ENCODE measurements around the gene ACAA1.

ACAA1 gene

DNA sequence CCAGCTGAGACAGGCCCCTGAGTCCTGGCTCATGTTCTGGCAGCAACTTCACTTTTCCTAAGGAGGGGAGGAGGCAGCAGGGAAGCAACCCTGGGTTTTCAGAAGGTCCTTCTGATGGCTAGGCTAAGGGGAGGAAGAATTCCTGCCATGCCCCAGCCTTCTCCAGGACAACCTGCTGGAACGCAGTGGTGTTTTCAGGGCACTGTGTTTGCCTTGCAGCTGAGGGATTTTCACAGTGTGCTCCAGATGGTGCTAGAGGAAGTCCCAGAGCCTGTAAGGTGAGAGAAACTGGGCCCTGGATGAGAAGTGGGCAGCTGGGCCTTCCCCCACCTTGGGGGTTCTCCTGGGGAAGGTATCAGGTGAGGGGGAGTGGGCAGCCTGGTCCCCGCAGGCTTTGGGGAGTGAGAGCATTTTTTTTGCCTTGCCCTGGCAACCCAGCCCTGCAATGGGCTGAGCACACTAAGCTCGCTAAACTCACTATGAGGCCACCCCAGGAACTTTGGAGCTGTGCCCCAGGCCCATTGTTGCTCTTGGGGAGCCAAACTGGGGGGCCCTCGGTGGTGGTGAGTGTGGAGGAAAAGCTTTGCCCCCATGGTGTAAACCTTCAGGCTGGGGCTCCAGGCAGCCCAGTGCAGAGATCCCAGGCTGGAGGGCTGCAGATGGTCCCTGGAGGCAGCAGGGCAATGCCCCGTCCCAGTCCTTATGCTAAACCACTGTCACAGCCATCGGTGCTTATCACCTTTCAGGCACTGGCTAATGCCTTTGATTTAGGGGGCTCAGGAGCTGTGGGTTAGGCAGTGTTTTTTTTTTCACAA, 41.1 kb downstream of the ACAA1 start:
- H4K5ac ChIP-seq (ENCODE audit: low read length): no peak overlapping the region
- no peak overlapping the region for H3K27ac ChIP-seq (ENCODE audit: low read depth, low read length)
- H3K4me3 ChIP-seq (ENCODE audit: low read length): no peak overlapping the region
- no peak overlapping the region for H2AK5ac ChIP-seq (ENCODE audit: low read length)
- H4K8ac ChIP-seq (ENCODE audit: low read depth, low read length): no peak overlapping the region
- H3K4me2 ChIP-seq (ENCODE audit: low read length): no peak overlapping the region
- H3K27me3 ChIP-seq (ENCODE audit: insufficient read depth, low read length, poor library complexity): no peaks in the 10 kb centered on the region
- no peak overlapping the region for H2BK5ac ChIP-seq (ENCODE audit: low read length)
- no peak overlapping the region for H2BK15ac ChIP-seq (replicated peaks; ENCODE audit: low read depth)
- H3K56ac ChIP-seq (ENCODE audit: low read length): no peak overlapping the region
- H3K79me2 ChIP-seq (ENCODE audit: control insufficient read depth, insufficient read depth, low read length): no peaks in the 10 kb centered on the region
- no peak for DNase-seq
- H3K36me3 ChIP-seq (ENCODE audit: control insufficient read depth, insufficient read depth, low read length): no peaks in the 10 kb centered on the region
- no peak overlapping the region for H3K23ac ChIP-seq (ENCODE audit: low read length)
- H3K9ac ChIP-seq (ENCODE audit: low read length): no peak overlapping the region
- no peak overlapping the region for H2BK120ac ChIP-seq (ENCODE audit: low read depth, low read length)
- H3K79me1 ChIP-seq (ENCODE audit: low read length): no peaks in the 10 kb centered on the region
- H3K4ac ChIP-seq (ENCODE audit: low read depth, low read length): no peak overlapping the region
- WGBS (ENCODE audit: extremely low coverage, insufficient coverage, low lambda C conversion rate): no CpG with 5 or more reads among the region's 6 CpGs
- peaks cover 4% of the 10 kb centered on the region for H3K4me1 ChIP-seq (ENCODE audit: control insufficient read depth, low read depth, low read length)
- H3K18ac ChIP-seq (ENCODE audit: low read length): no peak overlapping the region

DNA sequence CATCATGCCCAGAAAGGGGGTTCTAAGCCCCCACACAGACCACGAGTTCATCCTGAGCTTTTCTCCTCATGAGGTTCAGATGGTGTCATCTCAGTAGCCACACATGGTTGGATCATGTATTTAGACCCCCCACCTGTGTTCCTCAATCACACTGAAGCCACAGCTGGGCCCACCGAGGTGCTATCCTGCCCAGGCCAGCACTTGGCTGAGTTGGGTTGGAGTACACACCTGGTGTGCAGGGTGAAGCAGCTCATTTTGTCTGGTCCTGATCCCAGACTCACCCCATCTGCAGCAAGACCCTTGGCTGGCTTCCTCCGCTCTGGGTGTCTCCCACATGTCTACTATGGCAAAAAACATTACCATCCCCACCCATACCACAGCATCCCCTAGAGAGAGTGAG, 41.9 kb downstream of the ACAA1 start:
- Histone ChIP-seq H2AK5ac (ENCODE audit: low read length) (no peak overlapping the region), H2BK120ac (ENCODE audit: low read depth, low read length) (no peak overlapping the region), H3K79me1 (ENCODE audit: low read length) (no peaks in the 10 kb centered on the region), H3K4me3 (ENCODE audit: low read length) (no peak overlapping the region), H3K79me2 (ENCODE audit: control insufficient read depth, insufficient read depth, low read length) (no peaks in the 10 kb centered on the region), H2BK15ac (replicated peaks; ENCODE audit: low read depth) (no peak overlapping the region), H4K5ac (ENCODE audit: low read length) (no peak overlapping the region), H4K8ac (ENCODE audit: low read depth, low read length) (no peak overlapping the region), H3K56ac (ENCODE audit: low read length) (no peak overlapping the region), H3K23ac (ENCODE audit: low read length) (no peak overlapping the region), H3K36me3 (ENCODE audit: control insufficient read depth, insufficient read depth, low read length) (no peaks in the 10 kb centered on the region), H3K27me3 (ENCODE audit: insufficient read depth, low read length, poor library complexity) (no peaks in the 10 kb centered on the region), H3K4me2 (ENCODE audit: low read length) (no peak overlapping the region), H3K9ac (ENCODE audit: low read length) (no peak overlapping the region), H3K4me1 (ENCODE audit: control insufficient read depth, low read depth, low read length) (peaks cover 4% of the 10 kb centered on the region), H2BK5ac (ENCODE audit: low read length) (no peak overlapping the region), H3K18ac (ENCODE audit: low read length) (no peak overlapping the region), H3K27ac (ENCODE audit: low read depth, low read length) (no peak overlapping the region), H3K4ac (ENCODE audit: low read depth, low read length) (no peak overlapping the region)
- WGBS (ENCODE audit: extremely low coverage, insufficient coverage, low lambda C conversion rate): no CpG with 5 or more reads among the region's 3 CpGs
- DNase-seq: no peak

DNA sequence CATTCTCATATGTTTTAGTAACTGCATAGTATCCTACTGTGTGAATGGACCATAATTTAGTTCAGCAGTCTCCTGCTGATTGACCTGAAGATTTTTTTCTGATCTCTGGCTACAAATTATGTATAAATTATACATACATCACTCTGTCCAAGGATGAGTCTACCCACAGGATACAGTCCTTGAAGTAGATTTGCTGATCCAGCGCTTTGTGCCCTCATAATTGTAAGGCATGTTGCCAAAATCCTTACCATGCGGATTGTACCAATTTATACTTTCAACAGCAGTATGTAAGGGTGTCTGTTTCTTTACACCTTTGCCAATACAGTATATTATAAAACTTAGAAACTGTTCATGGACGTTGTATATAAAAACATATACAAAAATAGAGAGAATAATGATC, 46.5 kb downstream of the ACAA1 start:
- Histone ChIP-seq H3K4me3 (ENCODE audit: low read length) (no peak overlapping the region), H3K4me2 (ENCODE audit: low read length) (no peak overlapping the region), H3K4me1 (ENCODE audit: control insufficient read depth, low read depth, low read length) (no peaks in the 10 kb centered on the region), H3K79me1 (ENCODE audit: low read length) (no peaks in the 10 kb centered on the region), H2BK5ac (ENCODE audit: low read length) (no peak overlapping the region), H2AK5ac (ENCODE audit: low read length) (no peak overlapping the region), H3K36me3 (ENCODE audit: control insufficient read depth, insufficient read depth, low read length) (no peaks in the 10 kb centered on the region), H2BK120ac (ENCODE audit: low read depth, low read length) (no peak overlapping the region), H4K8ac (ENCODE audit: low read depth, low read length) (no peak overlapping the region), H3K23ac (ENCODE audit: low read length) (no peak overlapping the region), H3K27ac (ENCODE audit: low read depth, low read length) (no peak overlapping the region), H3K18ac (ENCODE audit: low read length) (no peak overlapping the region), H3K9ac (ENCODE audit: low read length) (no peak overlapping the region), H3K56ac (ENCODE audit: low read length) (no peak overlapping the region), H2BK15ac (replicated peaks; ENCODE audit: low read depth) (no peak overlapping the region), H3K27me3 (ENCODE audit: insufficient read depth, low read length, poor library complexity) (no peaks in the 10 kb centered on the region), H3K4ac (ENCODE audit: low read depth, low read length) (no peak overlapping the region), H3K79me2 (ENCODE audit: control insufficient read depth, insufficient read depth, low read length) (no peaks in the 10 kb centered on the region), H4K5ac (ENCODE audit: low read length) (no peak overlapping the region)
- DNase-seq: no peak
- WGBS (ENCODE audit: extremely low coverage, insufficient coverage, low lambda C conversion rate): no CpG with 5 or more reads among the region's 3 CpGs

DNA sequence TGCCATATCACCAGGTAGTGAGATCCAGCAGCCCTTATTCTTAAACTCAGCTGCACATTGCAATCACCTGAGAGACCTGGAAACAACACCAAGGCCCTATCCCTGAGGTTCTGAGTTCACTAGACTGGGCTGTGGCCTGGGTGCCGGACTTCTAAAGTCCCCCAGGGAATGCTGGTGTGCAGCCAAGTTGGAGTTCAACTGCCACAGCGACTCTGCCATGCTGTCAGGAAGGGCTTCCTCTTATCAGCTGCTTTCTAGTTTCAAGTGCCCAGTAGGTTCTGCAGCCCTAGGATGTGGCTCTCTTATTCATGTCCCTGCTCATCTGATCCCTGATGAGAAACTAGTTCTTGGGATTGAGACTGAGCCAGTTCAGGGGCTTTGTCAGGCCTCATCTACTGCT, 47.8 kb downstream of the ACAA1 start:
- Histone ChIP-seq H3K4ac (ENCODE audit: low read depth, low read length) (no peak overlapping the region), H3K79me1 (ENCODE audit: low read length) (no peaks in the 10 kb centered on the region), H3K9ac (ENCODE audit: low read length) (no peak overlapping the region), H2BK15ac (replicated peaks; ENCODE audit: low read depth) (no peak overlapping the region), H3K27me3 (ENCODE audit: insufficient read depth, low read length, poor library complexity) (no peaks in the 10 kb centered on the region), H4K8ac (ENCODE audit: low read depth, low read length) (no peak overlapping the region), H2BK5ac (ENCODE audit: low read length) (no peak overlapping the region), H3K23ac (ENCODE audit: low read length) (no peak overlapping the region), H2AK5ac (ENCODE audit: low read length) (no peak overlapping the region), H3K4me3 (ENCODE audit: low read length) (no peak overlapping the region), H3K4me1 (ENCODE audit: control insufficient read depth, low read depth, low read length) (no peaks in the 10 kb centered on the region), H3K27ac (ENCODE audit: low read depth, low read length) (no peak overlapping the region), H3K79me2 (ENCODE audit: control insufficient read depth, insufficient read depth, low read length) (no peaks in the 10 kb centered on the region), H2BK120ac (ENCODE audit: low read depth, low read length) (no peak overlapping the region), H3K4me2 (ENCODE audit: low read length) (no peak overlapping the region), H3K18ac (ENCODE audit: low read length) (no peak overlapping the region), H3K36me3 (ENCODE audit: control insufficient read depth, insufficient read depth, low read length) (no peaks in the 10 kb centered on the region), H4K5ac (ENCODE audit: low read length) (no peak overlapping the region), H3K56ac (ENCODE audit: low read length) (no peak overlapping the region)
- no peak for DNase-seq
- no CpG with 5 or more reads among the region's 2 CpGs for WGBS (ENCODE audit: extremely low coverage, insufficient coverage, low lambda C conversion rate)

DNA sequence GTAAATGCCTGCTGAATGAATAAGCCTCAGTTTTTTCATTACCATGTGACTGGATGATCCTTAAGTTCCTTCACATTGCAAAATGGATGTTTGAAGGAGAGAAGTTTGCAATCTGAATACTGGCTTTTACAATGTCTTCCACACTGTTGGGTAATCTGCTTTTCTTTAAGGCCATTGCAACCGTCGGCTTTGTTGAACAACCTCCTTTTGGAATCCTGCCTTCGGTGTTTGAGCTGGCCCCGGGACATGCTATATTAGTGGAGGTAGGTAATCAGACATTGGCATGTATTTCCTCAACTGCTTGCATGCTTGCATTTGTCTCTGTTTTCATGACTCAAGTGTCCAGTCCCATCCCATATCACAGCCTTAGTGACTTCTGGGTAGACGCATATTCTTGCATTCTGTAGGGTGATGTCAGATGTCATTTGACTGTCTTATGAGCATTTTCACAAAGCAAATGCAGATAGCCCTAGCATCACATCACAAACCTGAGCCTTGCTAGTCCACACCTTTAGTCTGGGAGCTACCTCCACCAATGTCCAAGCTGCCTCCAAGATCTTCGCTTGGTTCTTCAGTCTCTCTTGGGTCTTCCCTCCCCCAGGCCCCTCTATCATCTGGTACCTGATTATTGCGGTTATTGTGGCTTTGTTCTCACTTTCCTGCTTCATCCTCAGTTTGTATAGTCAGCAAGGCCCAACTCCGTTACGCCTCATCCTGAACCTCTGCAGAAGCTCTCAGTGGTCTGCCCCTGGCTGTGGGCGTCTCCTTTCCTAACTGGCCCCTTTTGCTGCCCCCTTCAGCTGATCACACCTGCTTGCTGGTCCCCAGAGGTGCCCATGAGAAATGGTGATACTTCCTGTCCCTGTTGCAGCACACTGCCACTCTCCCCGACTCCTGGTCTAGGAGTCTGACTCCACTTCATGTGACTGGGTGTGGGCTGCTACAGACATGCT, 48.5 kb downstream of the ACAA1 start:
- H3K56ac ChIP-seq (ENCODE audit: low read length): no peak overlapping the region
- no peak for DNase-seq
- no peak overlapping the region for H3K9ac ChIP-seq (ENCODE audit: low read length)
- H3K4me2 ChIP-seq (ENCODE audit: low read length): no peak overlapping the region
- H2BK120ac ChIP-seq (ENCODE audit: low read depth, low read length): no peak overlapping the region
- H3K79me1 ChIP-seq (ENCODE audit: low read length): no peaks in the 10 kb centered on the region
- no peak overlapping the region for H2BK15ac ChIP-seq (replicated peaks; ENCODE audit: low read depth)
- H3K36me3 ChIP-seq (ENCODE audit: control insufficient read depth, insufficient read depth, low read length): no peaks in the 10 kb centered on the region
- no peak overlapping the region for H4K5ac ChIP-seq (ENCODE audit: low read length)
- no peaks in the 10 kb centered on the region for H3K27me3 ChIP-seq (ENCODE audit: insufficient read depth, low read length, poor library complexity)
- no CpG with 5 or more reads among the region's 11 CpGs for WGBS (ENCODE audit: extremely low coverage, insufficient coverage, low lambda C conversion rate)
- H4K8ac ChIP-seq (ENCODE audit: low read depth, low read length): no peak overlapping the region
- H2AK5ac ChIP-seq (ENCODE audit: low read length): no peak overlapping the region
- H3K79me2 ChIP-seq (ENCODE audit: control insufficient read depth, insufficient read depth, low read length): no peaks in the 10 kb centered on the region
- no peak overlapping the region for H3K18ac ChIP-seq (ENCODE audit: low read length)
- no peaks in the 10 kb centered on the region for H3K4me1 ChIP-seq (ENCODE audit: control insufficient read depth, low read depth, low read length)
- no peak overlapping the region for H3K4me3 ChIP-seq (ENCODE audit: low read length)
- no peak overlapping the region for H2BK5ac ChIP-seq (ENCODE audit: low read length)
- no peak overlapping the region for H3K4ac ChIP-seq (ENCODE audit: low read depth, low read length)
- no peak overlapping the region for H3K23ac ChIP-seq (ENCODE audit: low read length)
- H3K27ac ChIP-seq (ENCODE audit: low read depth, low read length): no peak overlapping the region
